Tibial nerve (tissue), 4 donors: Measurements from ENCODE around the gene PTCH1. TPM values are rescaled to one million over a fixed set of nuclear protein-coding genes. Genes with fewer than 3 reads are reported as not detected.

Source experiments
- DNase-seq, 2 donors: peaks; one replicate each; pipeline ENCODE4 v3.0.0-alpha.2; 2019; ENCODE audit warnings: low spot score in 2 of 2
- H3K27ac ChIP-seq, 4 donors: fragments of 200-600 bp; sonication (generic) in 3 of 4; one replicate each; pipeline ENCODE4 v1.5.1; 2017 to 2019; ENCODE audit warnings: mild to moderate bottlenecking in 1 of 4
- H3K27me3 ChIP-seq, 2 donors: fragments of 200-600 bp; sonication (generic) in 1 of 2; one replicate each; pipeline versions ENCODE4 v1.5.1 to v1.6.0; 2017 to 2019
- H3K36me3 ChIP-seq, 3 donors: fragments of 200-600 bp; sonication (generic); one replicate each; pipeline ENCODE4 v1.5.1; 2018 to 2019
- H3K4me1 ChIP-seq, 4 donors: fragments of 200-600 bp; sonication (generic) in 3 of 4; one replicate each; pipeline ENCODE4 v1.5.1; 2017 to 2019
- H3K4me3 ChIP-seq, 4 donors: fragments of 200-600 bp; sonication (generic) in 3 of 4; one replicate each; pipeline ENCODE4 v1.5.1; 2017 to 2019; ENCODE audit warnings: mild to moderate bottlenecking in 1 of 4, moderate library complexity in 1 of 4
- H3K9me3 ChIP-seq, 4 donors: fragments of 200-600 bp; sonication (generic) in 3 of 4; one replicate each; pipeline ENCODE4 v1.5.1; 2017 to 2019
- EP300 ChIP-seq, 2 donors: sonication (generic); formaldehyde crosslinking; IDR thresholded peaks; one replicate each; pipeline ENCODE4 v1.6.1; 2017; ENCODE audit warnings: antibody characterized with exemption in 2 of 2, mild to moderate bottlenecking in 1 of 2
- POLR2A ChIP-seq, 2 donors: fragments of 450-650 bp; IDR thresholded peaks; one replicate each; pipeline ENCODE4 v1.6.1; 2017; ENCODE audit warnings: antibody characterized with exemption in 2 of 2, mild to moderate bottlenecking in 2 of 2, moderate library complexity in 2 of 2
- WGBS, 2 donors: methylation state at CpG; one replicate each; pipeline ENCODE4 v1.1.5; 2018; 5-methylcytosine and 5-hydroxymethylcytosine counted together
- total RNA-seq, 4 donors: library from RNA; depleted of rRNA; stranded (reverse); fragments of >200 nt; gene quantifications; one replicate each; pipeline ENCODE4 v1.1.0, GENCODE V29; 2016
- TF ChIP-seq, protein P1 (sequence below), 5 experiments: fragments of 200-600 bp in 3 of 5; fragments of 450-650 bp in 2 of 5; sonication (generic) in 3 of 5; IDR thresholded peaks; one replicate each; pipeline ENCODE4 v1.5.1; 2016 to 2019; ENCODE audit warnings: antibody characterized with exemption in 5 of 5, mild to moderate bottlenecking in 3 of 5, moderate library complexity in 2 of 5

PTCH1 gene
- total RNA-seq, 4 donors from 2014 or later, result 39.0 to 173 (median 86.6) TPM

GRCh38 chr9:95506428-95506677, 10.4 kb downstream of the PTCH1 start:
- TF ChIP-seq POLR2A (IDR thresholded peaks at IDR 0.05) (no peak), EP300 (IDR thresholded peaks at IDR 0.05) (no peak)
- TF ChIP-seq, protein P1, sequence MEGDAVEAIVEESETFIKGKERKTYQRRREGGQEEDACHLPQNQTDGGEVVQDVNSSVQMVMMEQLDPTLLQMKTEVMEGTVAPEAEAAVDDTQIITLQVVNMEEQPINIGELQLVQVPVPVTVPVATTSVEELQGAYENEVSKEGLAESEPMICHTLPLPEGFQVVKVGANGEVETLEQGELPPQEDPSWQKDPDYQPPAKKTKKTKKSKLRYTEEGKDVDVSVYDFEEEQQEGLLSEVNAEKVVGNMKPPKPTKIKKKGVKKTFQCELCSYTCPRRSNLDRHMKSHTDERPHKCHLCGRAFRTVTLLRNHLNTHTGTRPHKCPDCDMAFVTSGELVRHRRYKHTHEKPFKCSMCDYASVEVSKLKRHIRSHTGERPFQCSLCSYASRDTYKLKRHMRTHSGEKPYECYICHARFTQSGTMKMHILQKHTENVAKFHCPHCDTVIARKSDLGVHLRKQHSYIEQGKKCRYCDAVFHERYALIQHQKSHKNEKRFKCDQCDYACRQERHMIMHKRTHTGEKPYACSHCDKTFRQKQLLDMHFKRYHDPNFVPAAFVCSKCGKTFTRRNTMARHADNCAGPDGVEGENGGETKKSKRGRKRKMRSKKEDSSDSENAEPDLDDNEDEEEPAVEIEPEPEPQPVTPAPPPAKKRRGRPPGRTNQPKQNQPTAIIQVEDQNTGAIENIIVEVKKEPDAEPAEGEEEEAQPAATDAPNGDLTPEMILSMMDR (IDR thresholded peaks at IDR 0.05), result no peak
- Histone ChIP-seq H3K9me3 (no peaks in the 10 kb centered on the region), H3K27ac (peak overlapping the region; percentile 86 to 98 (median 88)), H3K4me1 (peaks cover 0 to 47% (median 5%) of the 10 kb centered on the region in 4 donors), H3K27me3 (no peaks in the 10 kb centered on the region), H3K4me3 (peak overlapping the region; percentile 60 to 95 (median 88)), H3K36me3 (peaks cover 0 to 5% (median 0%) of the 10 kb centered on the region in 3 donors)
- no peak for DNase-seq
- 0% methylated on average over 11 to 18 of the region's 23 CpGs for WGBS, 2 donors

DNA sequence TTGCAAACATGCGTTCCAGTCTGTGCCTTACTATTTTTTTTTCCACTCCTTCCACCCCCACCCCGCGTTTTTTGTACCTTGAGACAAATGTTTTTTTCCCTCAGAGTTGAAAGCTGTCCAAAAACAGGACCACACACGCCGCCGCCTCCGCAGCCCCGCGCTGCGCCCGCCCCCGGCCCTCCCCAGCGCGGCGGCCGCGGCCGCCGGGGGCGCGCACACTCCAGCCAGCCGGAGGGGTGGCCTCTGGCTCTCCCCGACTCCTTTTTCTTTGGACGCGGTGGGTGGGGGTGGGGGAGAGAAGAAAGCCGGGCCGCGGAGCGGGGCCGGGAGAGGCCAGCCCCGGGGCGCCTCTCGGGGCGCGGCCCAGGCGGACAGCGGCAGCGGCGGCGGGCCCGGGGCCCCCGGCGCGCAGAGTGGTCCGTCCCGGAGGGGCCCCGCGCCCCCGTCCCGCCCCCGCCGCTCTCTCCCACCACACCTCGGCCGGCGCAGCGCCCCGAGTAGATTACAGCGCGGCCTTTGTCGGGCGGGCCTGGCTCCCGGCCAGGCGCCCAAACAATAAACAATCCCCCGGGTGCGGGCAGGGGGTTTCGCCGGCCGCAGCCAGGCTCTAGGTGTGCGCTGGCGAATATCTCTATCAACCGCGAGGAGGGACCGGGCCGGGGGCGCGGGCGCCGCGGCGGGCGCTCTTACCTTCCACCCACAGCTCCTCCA, 10.9 kb downstream of the PTCH1 start:
- Histone ChIP-seq H3K36me3 (peaks cover 0 to 5% (median 0%) of the 10 kb centered on the region in 3 donors), H3K4me1 (peaks cover 0 to 51% (median 5%) of the 10 kb centered on the region in 4 donors), H3K9me3 (no peaks in the 10 kb centered on the region), H3K27me3 (no peaks in the 10 kb centered on the region), H3K4me3 (peak overlapping the region; percentile 60 to 95 (median 88)), H3K27ac (peak overlapping the region; percentile 86 to 98 (median 88))
- WGBS, 2 donors, result 0% methylated on average over 39 to 68 of the region's 81 CpGs
- TF ChIP-seq POLR2A (IDR thresholded peaks at IDR 0.05) (peak in 1 of 2 donors; percentile 46), EP300 (IDR thresholded peaks at IDR 0.05) (no peak)
- TF ChIP-seq, protein P1 (IDR thresholded peaks at IDR 0.05), result peak in 2 of 5 experiments; percentile 9 to 38
- peak in 1 of 2 donors; percentile 54 for DNase-seq

DNA sequence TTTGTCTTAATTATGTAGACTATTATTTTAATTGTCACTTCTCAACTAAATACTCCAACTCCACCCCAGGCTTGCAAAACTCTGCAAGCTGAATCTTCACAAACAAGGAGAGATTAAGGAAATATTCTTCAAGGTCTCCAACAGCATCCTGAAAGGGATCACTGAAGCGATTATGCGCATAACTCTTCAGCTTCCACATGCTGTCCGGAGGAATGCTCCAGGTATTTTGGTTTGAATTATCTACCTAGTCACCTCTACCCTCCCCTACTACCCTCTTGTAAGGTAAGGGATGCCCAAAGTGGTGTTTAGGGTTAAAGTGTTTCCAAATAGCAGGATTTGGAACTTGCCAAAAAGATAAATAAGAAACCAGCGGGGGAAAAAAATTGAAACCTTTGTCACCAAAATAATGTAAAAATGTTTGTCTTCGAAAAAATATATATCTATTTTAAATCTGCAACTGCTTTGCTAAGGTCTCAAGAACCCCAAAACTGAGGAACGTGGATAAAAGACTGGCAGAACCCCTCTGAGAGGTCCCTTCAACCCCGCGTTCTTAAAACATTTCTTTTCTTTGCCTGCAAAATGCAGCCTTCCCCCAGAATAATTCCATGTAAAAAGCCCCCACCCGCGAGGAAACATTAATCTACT, 11.6 kb downstream of the PTCH1 start:
- Histone ChIP-seq H3K27ac (peak overlapping the region; percentile 7 to 89 (median 38)), H3K9me3 (no peaks in the 10 kb centered on the region)
- WGBS, 2 donors, result 17 to 21% methylated on average over 10 of the region's 10 CpGs

DNA sequence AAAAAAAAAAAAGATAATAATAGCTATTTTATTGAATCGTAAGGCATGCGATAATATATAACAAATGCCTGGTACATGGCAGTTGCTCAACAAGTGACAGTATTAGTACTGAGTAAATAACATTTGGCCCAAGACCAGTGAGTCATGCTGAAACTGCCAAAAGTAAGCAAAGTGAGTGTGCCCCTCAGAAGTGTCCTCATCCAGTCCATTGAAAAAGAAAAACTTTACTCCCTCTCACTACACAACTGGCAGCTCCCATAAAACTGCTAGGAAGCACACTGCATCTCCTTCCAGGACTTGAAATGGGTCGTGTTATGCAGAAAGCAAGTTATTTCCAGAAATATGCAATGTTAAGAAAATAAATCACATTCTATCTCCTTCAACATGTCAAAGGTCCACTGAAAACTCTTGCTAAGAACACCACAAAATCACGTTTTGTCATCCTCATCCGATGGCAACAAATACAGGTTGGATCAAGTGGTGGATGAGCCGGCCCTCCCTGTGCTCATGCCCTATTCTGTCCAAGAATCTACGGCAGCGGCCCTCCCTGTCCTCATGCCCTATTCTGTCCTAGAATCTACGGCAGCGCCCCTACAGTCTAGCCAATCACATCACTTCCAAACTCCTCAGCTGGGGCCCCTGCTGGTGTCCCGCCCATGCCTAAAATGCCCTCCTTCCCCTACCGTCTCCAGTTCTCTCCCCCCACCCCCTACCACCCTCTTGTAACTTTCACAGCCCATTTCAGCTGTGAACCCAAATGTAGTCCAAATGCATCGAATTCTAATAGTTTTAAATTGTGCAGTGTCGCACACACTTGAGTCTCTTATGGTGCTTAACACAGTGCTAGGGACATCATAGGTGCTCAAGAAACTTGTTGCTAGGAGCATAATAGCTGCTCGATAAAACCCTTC, 12.5 kb downstream of the PTCH1 start:
- Histone ChIP-seq H3K4me3 (peak overlapping the region; percentile 29 to 92 (median 72)), H3K9me3 (no peaks in the 10 kb centered on the region), H3K27me3 (no peaks in the 10 kb centered on the region), H3K36me3 (peaks cover 0 to 5% (median 0%) of the 10 kb centered on the region in 3 donors), H3K4me1 (peaks cover 0 to 58% (median 5%) of the 10 kb centered on the region in 4 donors), H3K27ac (peak overlapping the region in 3 of 4 donors; percentile 19 to 89 (median 57))
- peak; percentile 59 to 67 for DNase-seq
- TF ChIP-seq POLR2A (IDR thresholded peaks at IDR 0.05), result peak in 1 of 2 donors; percentile 14
- TF ChIP-seq EP300 (IDR thresholded peaks at IDR 0.05), result peak in 1 of 2 donors; percentile 43
- TF ChIP-seq, protein P1 (IDR thresholded peaks at IDR 0.05), result no peak
- 39 to 52% methylated on average over 15 of the region's 15 CpGs for WGBS, 2 donors

More for the DNA sequence above, 11.6 kb downstream of the PTCH1 start:
- peak overlapping the region; percentile 29 to 92 (median 72) for H3K4me3 ChIP-seq
- H3K36me3 ChIP-seq, result peaks cover 0 to 5% (median 0%) of the 10 kb centered on the region in 3 donors
- peaks cover 0 to 58% (median 5%) of the 10 kb centered on the region in 4 donors for H3K4me1 ChIP-seq
- no peak for DNase-seq
- H3K27me3 ChIP-seq, result no peaks in the 10 kb centered on the region
- TF ChIP-seq EP300 (IDR thresholded peaks at IDR 0.05), result no peak
- TF ChIP-seq, protein P1 (IDR thresholded peaks at IDR 0.05), result no peak
- no peak for TF ChIP-seq POLR2A (IDR thresholded peaks at IDR 0.05)
